ENCODE measurements around the gene RXRG.
"Not testable (repeated sequence)": the region's sequence is repeated elsewhere in the genome, so short reads cannot be mapped to it uniquely, and the experiment has no call there.

RXRG gene

DNA sequence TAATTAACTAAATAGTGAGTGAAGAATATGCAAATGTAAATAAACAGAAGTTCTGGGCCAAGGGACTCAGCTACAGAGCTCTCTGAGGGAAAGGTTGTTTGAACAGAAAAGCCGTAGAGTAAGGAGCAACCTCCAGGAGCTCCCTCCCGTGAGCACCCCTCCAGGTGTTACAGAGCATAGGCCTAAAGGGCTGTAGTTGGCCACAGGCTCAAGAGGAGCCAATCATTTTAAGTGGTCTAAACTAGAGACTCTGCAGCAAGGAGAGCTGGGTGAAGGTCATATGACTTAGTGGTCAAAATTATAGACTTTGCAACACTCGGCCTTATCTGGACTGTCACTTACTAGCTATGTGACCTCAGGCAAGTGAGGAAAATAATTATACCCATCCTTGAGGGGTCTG lies 19.1 kb upstream of the RXRG start:
- Histone ChIP-seq H3K4me3 (ENCODE audit: low read length) (no peak overlapping the region), H3K27me3 (ENCODE audit: control insufficient read depth, low read length) (peaks cover 9% of the 10 kb centered on the region; the same call in 1 of the 2 replicates), H3K27ac (ENCODE audit: low read depth, low read length) (no peak overlapping the region), H4K20me1 (ENCODE audit: control insufficient read depth, insufficient read depth, low read depth, low read length) (no peaks in the 10 kb centered on the region), H3F3A (ENCODE audit: control insufficient read depth, insufficient read depth) (no peaks in the 10 kb centered on the region), H3K4me1 (ENCODE audit: control insufficient read depth, low read length) (no peaks in the 10 kb centered on the region), H3K79me2 (ENCODE audit: control insufficient read depth, low read length) (no peaks in the 10 kb centered on the region), H3K9me2 (replicated peaks; ENCODE audit: control insufficient read depth, low read length) (no peaks in the 10 kb centered on the region), H3K9me3 (ENCODE audit: control insufficient read depth, insufficient read depth, low read length) (no peaks in the 10 kb centered on the region), H3K4me2 (ENCODE audit: low read length) (no peak overlapping the region), H3K36me3 (ENCODE audit: control insufficient read depth, low read length) (no peaks in the 10 kb centered on the region)
- no peak for TF ChIP-seq EZH2phosphoT487 (IDR thresholded peaks at IDR 0.05; ENCODE audit: borderline replicate concordance, low read length)
- TF ChIP-seq, protein P1, sequence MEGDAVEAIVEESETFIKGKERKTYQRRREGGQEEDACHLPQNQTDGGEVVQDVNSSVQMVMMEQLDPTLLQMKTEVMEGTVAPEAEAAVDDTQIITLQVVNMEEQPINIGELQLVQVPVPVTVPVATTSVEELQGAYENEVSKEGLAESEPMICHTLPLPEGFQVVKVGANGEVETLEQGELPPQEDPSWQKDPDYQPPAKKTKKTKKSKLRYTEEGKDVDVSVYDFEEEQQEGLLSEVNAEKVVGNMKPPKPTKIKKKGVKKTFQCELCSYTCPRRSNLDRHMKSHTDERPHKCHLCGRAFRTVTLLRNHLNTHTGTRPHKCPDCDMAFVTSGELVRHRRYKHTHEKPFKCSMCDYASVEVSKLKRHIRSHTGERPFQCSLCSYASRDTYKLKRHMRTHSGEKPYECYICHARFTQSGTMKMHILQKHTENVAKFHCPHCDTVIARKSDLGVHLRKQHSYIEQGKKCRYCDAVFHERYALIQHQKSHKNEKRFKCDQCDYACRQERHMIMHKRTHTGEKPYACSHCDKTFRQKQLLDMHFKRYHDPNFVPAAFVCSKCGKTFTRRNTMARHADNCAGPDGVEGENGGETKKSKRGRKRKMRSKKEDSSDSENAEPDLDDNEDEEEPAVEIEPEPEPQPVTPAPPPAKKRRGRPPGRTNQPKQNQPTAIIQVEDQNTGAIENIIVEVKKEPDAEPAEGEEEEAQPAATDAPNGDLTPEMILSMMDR (IDR thresholded peaks at IDR 0.05; ENCODE audit: low read depth, low read length, poor library complexity, severe bottlenecking), result no peak

DNA sequence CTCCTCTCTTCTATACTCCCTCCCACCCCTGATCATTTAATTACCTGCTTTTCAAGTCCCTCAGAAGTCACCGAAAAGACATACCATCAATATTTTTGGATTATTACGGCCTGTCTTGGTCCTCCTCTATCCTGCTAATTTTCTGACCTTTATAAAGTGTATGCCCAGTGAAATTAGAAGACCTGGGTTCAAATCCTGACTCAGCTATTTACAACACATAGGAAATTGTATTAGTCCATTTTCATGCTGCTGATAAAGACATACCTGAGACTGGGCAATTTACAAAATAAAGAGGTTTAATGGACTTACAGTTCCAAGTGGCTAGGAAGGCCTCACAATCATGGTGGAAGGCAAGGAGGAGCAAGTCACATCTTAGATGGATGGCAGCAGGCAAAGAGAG lies 14.8 kb upstream of the RXRG start:
- H3K36me3 ChIP-seq (ENCODE audit: control insufficient read depth, low read length); H3F3A ChIP-seq (ENCODE audit: control insufficient read depth, insufficient read depth); H4K20me1 ChIP-seq (ENCODE audit: control insufficient read depth, insufficient read depth, low read depth, low read length); H3K9me2 ChIP-seq (replicated peaks; ENCODE audit: control insufficient read depth, low read length); H3K27ac ChIP-seq (ENCODE audit: low read depth, low read length); H3K9me3 ChIP-seq (ENCODE audit: control insufficient read depth, insufficient read depth, low read length); H3K4me3 ChIP-seq (ENCODE audit: low read length); H3K4me1 ChIP-seq (ENCODE audit: control insufficient read depth, low read length); H3K79me2 ChIP-seq (ENCODE audit: control insufficient read depth, low read length); H3K4me2 ChIP-seq (ENCODE audit: low read length): not testable (repeated sequence)
- H3K27me3 ChIP-seq (ENCODE audit: control insufficient read depth, low read length), result peaks cover 15% of the 10 kb centered on the region

DNA sequence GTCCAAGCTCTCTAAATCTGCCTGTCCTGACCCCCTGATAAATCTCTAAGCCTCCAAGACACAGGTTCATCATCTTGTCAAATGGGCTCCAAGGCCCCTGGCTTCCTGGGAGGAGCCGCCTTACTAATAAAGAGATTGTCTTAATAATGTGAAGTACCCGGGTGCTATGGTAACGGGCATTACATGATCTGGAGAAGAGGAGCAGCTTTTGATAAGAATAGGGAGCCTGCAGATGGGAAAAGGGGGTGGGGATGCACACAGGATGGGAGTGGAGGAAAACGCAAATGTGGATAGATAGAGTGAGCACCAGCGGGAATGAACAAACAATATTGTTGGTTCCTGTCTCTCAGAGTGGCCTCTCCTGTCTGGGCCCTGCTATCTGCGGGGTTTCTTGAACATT lies 11.9 kb upstream of the RXRG start:
- Histone ChIP-seq H3K9me2 (replicated peaks; ENCODE audit: control insufficient read depth, low read length) (no peaks in the 10 kb centered on the region), H4K20me1 (ENCODE audit: control insufficient read depth, insufficient read depth, low read depth, low read length) (no peaks in the 10 kb centered on the region), H3K4me2 (ENCODE audit: low read length) (no peak overlapping the region), H3K36me3 (ENCODE audit: control insufficient read depth, low read length) (no peaks in the 10 kb centered on the region), H3K4me3 (ENCODE audit: low read length) (no peak overlapping the region), H3K79me2 (ENCODE audit: control insufficient read depth, low read length) (no peaks in the 10 kb centered on the region), H3K4me1 (ENCODE audit: control insufficient read depth, low read length) (no peaks in the 10 kb centered on the region), H3F3A (ENCODE audit: control insufficient read depth, insufficient read depth) (no peaks in the 10 kb centered on the region), H3K9me3 (ENCODE audit: control insufficient read depth, insufficient read depth, low read length) (no peaks in the 10 kb centered on the region), H3K27ac (ENCODE audit: low read depth, low read length) (no peak overlapping the region), H3K27me3 (ENCODE audit: control insufficient read depth, low read length) (peaks cover 9% of the 10 kb centered on the region)
- no peak for TF ChIP-seq EZH2phosphoT487 (IDR thresholded peaks at IDR 0.05; ENCODE audit: borderline replicate concordance, low read length)
- TF ChIP-seq, protein P1 (IDR thresholded peaks at IDR 0.05; ENCODE audit: low read depth, low read length, poor library complexity, severe bottlenecking), result no peak

DNA sequence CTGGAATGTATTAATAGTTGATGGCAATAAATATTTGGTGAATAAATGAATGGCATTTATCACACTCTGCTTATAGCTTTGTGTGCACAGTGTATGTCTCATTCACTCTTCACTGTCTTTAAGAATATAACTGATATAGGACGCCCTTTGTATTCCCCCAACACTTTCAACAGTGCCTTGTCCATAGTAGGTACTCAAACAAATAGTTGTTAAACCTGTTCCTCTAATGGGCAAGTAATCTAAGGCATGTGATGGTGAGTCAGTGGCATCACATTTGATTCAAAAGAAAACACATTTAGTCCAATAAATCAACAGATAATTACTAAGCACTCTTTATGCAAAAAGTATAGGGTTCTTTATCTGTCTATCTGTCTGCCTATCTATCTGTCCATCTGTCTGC lies 11.2 kb upstream of the RXRG start:
- Histone ChIP-seq H3K36me3 (ENCODE audit: control insufficient read depth, low read length) (no peaks in the 10 kb centered on the region), H4K20me1 (ENCODE audit: control insufficient read depth, insufficient read depth, low read depth, low read length) (no peaks in the 10 kb centered on the region), H3K27ac (ENCODE audit: low read depth, low read length) (no peak overlapping the region), H3K4me3 (ENCODE audit: low read length) (no peak overlapping the region), H3K27me3 (ENCODE audit: control insufficient read depth, low read length) (peaks cover 8% of the 10 kb centered on the region), H3F3A (ENCODE audit: control insufficient read depth, insufficient read depth) (no peaks in the 10 kb centered on the region), H3K4me1 (ENCODE audit: control insufficient read depth, low read length) (no peaks in the 10 kb centered on the region), H3K4me2 (ENCODE audit: low read length) (no peak overlapping the region), H3K9me2 (replicated peaks; ENCODE audit: control insufficient read depth, low read length) (no peaks in the 10 kb centered on the region), H3K79me2 (ENCODE audit: control insufficient read depth, low read length) (no peaks in the 10 kb centered on the region), H3K9me3 (ENCODE audit: control insufficient read depth, insufficient read depth, low read length) (no peaks in the 10 kb centered on the region)
- TF ChIP-seq, protein P1 (IDR thresholded peaks at IDR 0.05; ENCODE audit: low read depth, low read length, poor library complexity, severe bottlenecking), result no peak
- no peak for TF ChIP-seq EZH2phosphoT487 (IDR thresholded peaks at IDR 0.05; ENCODE audit: borderline replicate concordance, low read length)
